WTC11 (cell line): ENCODE data around the gene NTRK3.

ENCODE experiments used
- CTCF ChIP-seq: fragments of 200-600 bp; IDR thresholded peaks from 2 replicates; pipeline ENCODE4 v1.8.0; 2022; ENCODE audit warnings: antibody characterized with exemption
- IRF1 ChIP-seq: sonication (generic); formaldehyde crosslinking; IDR thresholded peaks from 2 replicates; pipeline ENCODE4 v1.8.0; 2023; ENCODE audit warnings: missing genetic modification reagents
- KAT7 ChIP-seq: sonication (generic); formaldehyde crosslinking; IDR thresholded peaks from 2 replicates; pipeline ENCODE4 v1.8.1; 2023; ENCODE audit warnings: missing genetic modification reagents, mild to moderate bottlenecking, borderline replicate concordance
- MAX ChIP-seq: sonication (generic); formaldehyde crosslinking; IDR thresholded peaks from 2 replicates; pipeline ENCODE4 v1.8.0; 2022; ENCODE audit warnings: mild to moderate bottlenecking, missing genetic modification reagents
- USF1 ChIP-seq: sonication (generic); formaldehyde crosslinking; IDR thresholded peaks from 2 replicates; pipeline ENCODE4 v1.8.0; 2022; ENCODE audit warnings: mild to moderate bottlenecking, missing genetic modification reagents

GRCh38 chr15:88282614-88283013, 26.1 kb upstream of the NTRK3 start:
- TF ChIP-seq IRF1 (CRISPR knock-in tag), result no peak
- no peak for TF ChIP-seq USF1 (CRISPR knock-in tag)
- no peak for TF ChIP-seq CTCF
- no peak for TF ChIP-seq MAX (CRISPR knock-in tag)
- TF ChIP-seq KAT7 (CRISPR knock-in tag), result no peak
